Measurements from ENCODE around the gene GLB1L3. TPM values are rescaled to one million over a fixed set of nuclear protein-coding genes. Genes with fewer than 3 reads are reported as not detected.
"Not testable (repeated sequence)": the region's sequence is repeated elsewhere in the genome, so short reads cannot be mapped to it uniquely, and the experiment has no call there.

GLB1L3 gene
- total RNA-seq, 6 experiments from 2014 or later = not detected

DNA sequence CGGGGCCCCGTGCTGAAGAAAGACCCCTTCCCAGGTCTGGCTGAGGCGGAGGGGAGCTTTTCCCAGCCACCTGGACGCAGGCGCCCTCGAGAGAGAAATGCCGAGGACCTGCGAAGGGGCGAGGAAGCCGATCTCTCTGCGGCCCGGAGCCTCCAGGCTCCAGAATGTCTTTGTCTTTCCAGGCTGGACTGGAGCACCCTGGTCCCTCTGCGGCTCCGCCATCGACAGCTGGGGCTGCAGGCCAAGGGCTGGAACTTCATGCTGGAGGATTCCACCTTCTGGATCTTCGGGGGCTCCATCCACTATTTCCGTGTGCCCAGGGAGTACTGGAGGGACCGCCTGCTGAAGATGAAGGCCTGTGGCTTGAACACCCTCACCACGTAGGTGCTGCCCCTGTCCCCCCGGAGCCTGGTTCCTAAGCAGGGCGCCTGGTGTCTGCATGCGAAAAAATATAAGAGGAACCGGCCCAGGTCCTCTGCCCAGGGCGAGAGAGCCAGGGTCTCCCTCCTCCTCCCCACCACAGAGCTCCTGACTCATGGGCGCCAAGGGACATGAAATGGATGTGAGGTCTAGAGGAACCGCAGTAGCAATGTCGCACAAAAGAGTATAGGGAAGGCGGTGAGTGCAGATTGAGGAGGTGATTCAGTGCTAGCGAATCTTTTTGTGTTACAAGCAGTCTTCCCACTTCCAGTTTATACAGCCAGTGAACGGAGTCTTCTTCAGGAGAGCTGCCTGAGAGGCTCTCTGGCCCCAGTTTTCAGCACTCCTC lies 66.6 kb downstream of the GLB1L3 start:
- no peak for ATAC-seq
- DNase-seq = no peak
- H3K27ac ChIP-seq = no peak overlapping the region
- WGBS (ENCODE audit: insufficient coverage, low coverage, low lambda C conversion rate, missing lambda C conversion rate) = 93% methylated on average over 17 of the region's 30 CpGs
- TF ChIP-seq, protein P1, sequence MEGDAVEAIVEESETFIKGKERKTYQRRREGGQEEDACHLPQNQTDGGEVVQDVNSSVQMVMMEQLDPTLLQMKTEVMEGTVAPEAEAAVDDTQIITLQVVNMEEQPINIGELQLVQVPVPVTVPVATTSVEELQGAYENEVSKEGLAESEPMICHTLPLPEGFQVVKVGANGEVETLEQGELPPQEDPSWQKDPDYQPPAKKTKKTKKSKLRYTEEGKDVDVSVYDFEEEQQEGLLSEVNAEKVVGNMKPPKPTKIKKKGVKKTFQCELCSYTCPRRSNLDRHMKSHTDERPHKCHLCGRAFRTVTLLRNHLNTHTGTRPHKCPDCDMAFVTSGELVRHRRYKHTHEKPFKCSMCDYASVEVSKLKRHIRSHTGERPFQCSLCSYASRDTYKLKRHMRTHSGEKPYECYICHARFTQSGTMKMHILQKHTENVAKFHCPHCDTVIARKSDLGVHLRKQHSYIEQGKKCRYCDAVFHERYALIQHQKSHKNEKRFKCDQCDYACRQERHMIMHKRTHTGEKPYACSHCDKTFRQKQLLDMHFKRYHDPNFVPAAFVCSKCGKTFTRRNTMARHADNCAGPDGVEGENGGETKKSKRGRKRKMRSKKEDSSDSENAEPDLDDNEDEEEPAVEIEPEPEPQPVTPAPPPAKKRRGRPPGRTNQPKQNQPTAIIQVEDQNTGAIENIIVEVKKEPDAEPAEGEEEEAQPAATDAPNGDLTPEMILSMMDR (IDR thresholded peaks at IDR 0.05) = no peak
- no peak for TF ChIP-seq POLR2A (IDR thresholded peaks at IDR 0.05)
- H3K4me3 ChIP-seq = no peak overlapping the region
- no peaks in the 10 kb centered on the region for H3K4me1 ChIP-seq
- no peaks in the 10 kb centered on the region for H3K27me3 ChIP-seq
- intact Hi-C loops (cut with DNase I) = no loop called here
- no peaks in the 10 kb centered on the region for H3K36me3 ChIP-seq
- no peaks in the 10 kb centered on the region for H3K9me3 ChIP-seq

DNA sequence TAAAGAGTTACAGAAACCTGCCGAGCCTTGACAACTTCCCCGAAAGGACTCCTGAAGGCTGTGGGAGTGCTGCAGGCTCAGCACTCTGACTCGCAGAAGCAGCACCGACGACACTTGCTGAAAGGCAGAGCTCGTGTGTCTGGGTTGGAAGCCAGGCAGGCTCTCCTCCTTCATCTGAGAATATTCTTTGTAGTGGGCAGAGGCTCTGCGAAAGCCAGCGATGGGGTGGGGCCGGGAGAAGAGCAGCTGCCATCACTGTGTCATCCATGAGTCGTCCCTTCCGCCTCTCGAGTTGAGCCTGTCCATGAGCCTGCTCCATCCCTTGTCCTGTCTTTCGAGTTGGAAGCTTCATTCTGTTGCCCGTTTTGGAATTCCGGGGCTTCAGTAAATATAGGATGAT lies 67.5 kb downstream of the GLB1L3 start:
- no peak for ATAC-seq
- Histone ChIP-seq H3K9me3 (no peaks in the 10 kb centered on the region), H3K27me3 (no peaks in the 10 kb centered on the region), H3K36me3 (no peaks in the 10 kb centered on the region), H3K4me1 (no peaks in the 10 kb centered on the region), H3K4me3 (no peak overlapping the region), H3K27ac (no peak overlapping the region)
- WGBS (ENCODE audit: insufficient coverage, low coverage, low lambda C conversion rate, missing lambda C conversion rate) = 74% methylated on average over 8 of the region's 15 CpGs
- no peak for DNase-seq
- intact Hi-C loops (cut with DNase I) = no loop called here
- TF ChIP-seq POLR2A (IDR thresholded peaks at IDR 0.05) = no peak
- TF ChIP-seq, protein P1 (IDR thresholded peaks at IDR 0.05) = no peak

DNA sequence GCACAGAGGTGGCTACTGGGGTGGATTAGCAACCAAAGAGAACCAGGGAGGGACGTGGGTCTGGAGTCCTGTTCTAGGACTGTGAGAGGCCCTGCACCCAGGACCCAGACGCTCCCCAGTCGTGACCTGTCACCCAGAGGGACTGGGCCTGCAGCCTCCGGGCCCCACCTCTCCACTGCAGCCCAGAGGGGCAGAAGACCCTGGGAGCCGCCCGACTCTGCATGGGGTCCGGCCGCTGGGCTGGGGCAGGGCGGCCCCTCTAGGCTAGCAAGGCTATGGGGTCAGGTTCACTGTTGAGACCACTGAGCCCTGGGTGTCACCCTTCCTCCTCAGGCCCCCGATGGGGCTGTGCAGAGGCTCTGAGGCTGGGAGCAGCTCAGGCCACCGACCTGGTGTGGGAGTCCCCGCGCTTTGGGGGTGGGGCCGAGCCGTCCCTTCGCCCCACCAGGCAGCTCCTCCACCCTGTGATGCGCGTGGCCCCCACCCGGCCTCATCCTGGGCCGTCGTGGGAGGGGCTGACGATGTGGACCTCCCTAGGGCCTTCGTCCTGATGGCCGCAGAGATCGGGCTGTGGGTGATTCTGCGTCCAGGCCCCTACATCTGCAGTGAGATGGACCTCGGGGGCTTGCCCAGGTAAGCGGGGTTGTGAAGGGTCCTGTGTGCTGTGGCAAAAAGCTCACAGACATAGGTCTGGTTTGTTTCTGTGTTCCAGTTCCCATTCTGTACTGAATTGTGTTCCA lies 68.5 kb downstream of the GLB1L3 start:
- WGBS (ENCODE audit: insufficient coverage, low coverage, low lambda C conversion rate, missing lambda C conversion rate) = 78% methylated on average over 7 of the region's 28 CpGs
- H3K9me3 ChIP-seq; DNase-seq; H3K36me3 ChIP-seq; intact Hi-C loops (cut with DNase I); H3K27ac ChIP-seq; H3K27me3 ChIP-seq; H3K4me3 ChIP-seq; H3K4me1 ChIP-seq: not testable (repeated sequence)
- peak in 2 of 4 donors; percentile 44 to 52 for ATAC-seq

- Histone ChIP-seq H3K27ac (no peak overlapping the region), H3K4me1 (no peaks in the 10 kb centered on the region), H3K36me3 (no peaks in the 10 kb centered on the region), H3K4me3 (no peak overlapping the region), H3K9me3 (no peaks in the 10 kb centered on the region), H3K27me3 (no peaks in the 10 kb centered on the region)
- ATAC-seq (no peak), DNase-seq (no peak)
- 67% methylated on average over 3 of the region's 4 CpGs for WGBS (ENCODE audit: insufficient coverage, low coverage, low lambda C conversion rate, missing lambda C conversion rate)
- intact Hi-C loops (cut with DNase I) = no loop called here
- TF ChIP-seq, protein P1 (IDR thresholded peaks at IDR 0.05) = no peak
- TF ChIP-seq POLR2A (IDR thresholded peaks at IDR 0.05) = no peak
These were observed 69.0 kb downstream of the GLB1L3 start for GRCh38 chr11:134345237-134345550.

Data from right lobe of liver (tissue), 6 donors.